ENCODE data around the gene MAPK12. TPM values are rescaled to one million over a fixed set of nuclear protein-coding genes. Genes with fewer than 3 reads are reported as not detected.
"Not testable (repeated sequence)": the region's sequence is repeated elsewhere in the genome, so short reads cannot be mapped to it uniquely, and the experiment has no call there.

The MAPK12 gene
- total RNA-seq, 2 donors from 2014 or later = 46.5 to 57.0 TPM

DNA sequence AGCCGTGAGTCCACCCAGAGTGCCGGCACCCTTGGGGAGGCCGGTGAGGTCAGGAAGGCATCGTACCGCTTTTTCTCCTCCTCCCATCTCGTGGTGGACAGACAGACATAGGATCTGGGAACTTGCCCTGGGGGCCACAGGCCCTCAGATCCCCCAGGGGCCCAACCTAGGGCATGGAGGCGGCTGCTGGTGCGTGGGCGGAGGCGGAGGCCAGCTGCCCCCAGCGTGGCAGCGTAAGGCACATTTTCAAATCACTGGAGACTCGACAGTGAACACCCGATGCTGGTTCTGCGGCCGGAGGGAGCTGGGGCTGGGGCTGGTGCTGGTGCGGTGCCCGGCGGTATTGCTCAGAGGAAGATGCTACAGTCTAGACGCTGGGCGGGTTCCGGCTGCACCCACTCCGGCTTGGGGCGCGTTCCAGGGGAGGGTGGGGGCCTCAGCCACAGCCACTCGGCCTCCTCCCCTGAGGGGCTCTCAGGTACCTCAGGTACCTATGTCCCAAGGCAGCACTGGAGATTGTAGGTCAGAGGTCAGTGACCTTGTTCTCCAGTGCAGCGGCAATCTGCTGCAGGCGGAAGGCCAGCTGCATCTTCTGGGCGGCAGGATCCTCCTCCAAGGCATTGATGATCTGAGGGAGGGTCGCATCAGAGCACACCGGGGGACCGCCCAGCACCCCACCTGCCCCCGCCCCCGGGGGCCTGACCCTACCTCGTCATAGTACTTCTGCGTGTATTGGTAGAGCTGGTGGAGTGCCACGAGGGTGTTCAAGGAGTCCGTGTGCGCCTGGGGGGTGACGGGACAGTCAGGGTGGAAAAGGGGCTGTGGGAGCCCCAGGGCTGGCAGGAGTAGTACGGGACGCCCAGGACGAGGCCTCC lies 13.9 kb upstream of the MAPK12 start:
- no peak overlapping the region for H3K4me3 ChIP-seq (ENCODE audit: low read length)
- H3K27me3 ChIP-seq (ENCODE audit: control insufficient read depth, insufficient read depth, low read length, poor library complexity, severe bottlenecking) = peaks cover 13% of the 10 kb centered on the region
- H3K36me3 ChIP-seq (ENCODE audit: control insufficient read depth, insufficient read depth, low read length) = peaks cover 15% of the 10 kb centered on the region
- no peak for DNase-seq
- H3K27me3 Mint-ChIP-seq (ENCODE audit: insufficient read depth) = peaks cover 19% of the 10 kb centered on the region
- peaks cover 7% of the 10 kb centered on the region for H3K9me3 Mint-ChIP-seq
- peaks cover 33% of the 10 kb centered on the region for H3K36me3 Mint-ChIP-seq (ENCODE audit: low read depth)
- no peak overlapping the region for H3K27ac Mint-ChIP-seq
- peaks cover 4% of the 10 kb centered on the region for H3K9me3 ChIP-seq (ENCODE audit: control insufficient read depth, low read length)
- WGBS, 2 experiments (ENCODE audit: insufficient coverage in 1 of 2, insufficient read length in 1 of 2) = 95 to 96% methylated on average over 30 to 43 of the region's 43 CpGs
- TF ChIP-seq, protein P1, sequence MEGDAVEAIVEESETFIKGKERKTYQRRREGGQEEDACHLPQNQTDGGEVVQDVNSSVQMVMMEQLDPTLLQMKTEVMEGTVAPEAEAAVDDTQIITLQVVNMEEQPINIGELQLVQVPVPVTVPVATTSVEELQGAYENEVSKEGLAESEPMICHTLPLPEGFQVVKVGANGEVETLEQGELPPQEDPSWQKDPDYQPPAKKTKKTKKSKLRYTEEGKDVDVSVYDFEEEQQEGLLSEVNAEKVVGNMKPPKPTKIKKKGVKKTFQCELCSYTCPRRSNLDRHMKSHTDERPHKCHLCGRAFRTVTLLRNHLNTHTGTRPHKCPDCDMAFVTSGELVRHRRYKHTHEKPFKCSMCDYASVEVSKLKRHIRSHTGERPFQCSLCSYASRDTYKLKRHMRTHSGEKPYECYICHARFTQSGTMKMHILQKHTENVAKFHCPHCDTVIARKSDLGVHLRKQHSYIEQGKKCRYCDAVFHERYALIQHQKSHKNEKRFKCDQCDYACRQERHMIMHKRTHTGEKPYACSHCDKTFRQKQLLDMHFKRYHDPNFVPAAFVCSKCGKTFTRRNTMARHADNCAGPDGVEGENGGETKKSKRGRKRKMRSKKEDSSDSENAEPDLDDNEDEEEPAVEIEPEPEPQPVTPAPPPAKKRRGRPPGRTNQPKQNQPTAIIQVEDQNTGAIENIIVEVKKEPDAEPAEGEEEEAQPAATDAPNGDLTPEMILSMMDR (conservative IDR thresholded peaks at IDR 0.05) = no peak
- no peak overlapping the region for H3K9ac ChIP-seq (ENCODE audit: extremely low read depth, low read length, poor library complexity, severe bottlenecking)
- no peak overlapping the region for H3K4me3 Mint-ChIP-seq
- no peaks in the 10 kb centered on the region for H3K4me1 Mint-ChIP-seq
- H3K4me1 ChIP-seq (ENCODE audit: control insufficient read depth, insufficient read depth, low read length) = peaks cover 5% of the 10 kb centered on the region
- H3K27ac ChIP-seq (ENCODE audit: low read depth, low read length) = no peak overlapping the region

DNA sequence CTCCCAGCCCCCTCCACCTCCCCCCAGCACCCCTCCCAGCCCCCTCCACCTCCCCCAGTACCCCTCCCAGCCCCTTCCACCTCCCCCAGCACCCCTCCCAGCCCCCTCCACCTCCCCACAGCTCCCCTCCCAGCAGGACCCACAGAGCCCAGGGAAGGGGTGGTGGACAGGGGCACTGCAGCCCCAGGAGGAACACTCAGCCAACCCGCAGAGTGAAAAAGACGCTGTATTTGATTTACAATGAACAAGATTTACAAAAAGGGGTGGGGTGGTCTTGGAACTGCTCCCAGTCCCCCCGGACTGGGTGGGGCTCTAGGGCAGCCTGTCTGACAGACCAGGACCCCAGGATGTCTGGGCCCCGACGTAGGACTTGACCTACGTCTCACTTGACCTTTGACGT lies 13.3 kb upstream of the MAPK12 start:
- no peak overlapping the region for H3K4me3 ChIP-seq (ENCODE audit: low read length)
- H3K27ac ChIP-seq (ENCODE audit: low read depth, low read length) = no peak overlapping the region
- peaks cover 5% of the 10 kb centered on the region for H3K4me1 ChIP-seq (ENCODE audit: control insufficient read depth, insufficient read depth, low read length)
- TF ChIP-seq, protein P1 (conservative IDR thresholded peaks at IDR 0.05) = no peak
- Mint-ChIP-seq H3K4me3 (no peak overlapping the region), H3K27ac (no peak overlapping the region), H3K27me3 (ENCODE audit: insufficient read depth) (peaks cover 20% of the 10 kb centered on the region), H3K36me3 (ENCODE audit: low read depth) (peaks cover 33% of the 10 kb centered on the region), H3K9me3 (peaks cover 7% of the 10 kb centered on the region), H3K4me1 (no peaks in the 10 kb centered on the region)
- H3K27me3 ChIP-seq (ENCODE audit: control insufficient read depth, insufficient read depth, low read length, poor library complexity, severe bottlenecking) = peaks cover 16% of the 10 kb centered on the region
- DNase-seq = no peak
- no peak overlapping the region for H3K9ac ChIP-seq (ENCODE audit: extremely low read depth, low read length, poor library complexity, severe bottlenecking)
- H3K36me3 ChIP-seq (ENCODE audit: control insufficient read depth, insufficient read depth, low read length) = peaks cover 13% of the 10 kb centered on the region
- WGBS, 2 experiments (ENCODE audit: insufficient coverage in 1 of 2, insufficient read length in 1 of 2) = 87 to 91% methylated on average over 3 to 7 of the region's 7 CpGs
- H3K9me3 ChIP-seq (ENCODE audit: control insufficient read depth, low read length) = peaks cover 4% of the 10 kb centered on the region

DNA sequence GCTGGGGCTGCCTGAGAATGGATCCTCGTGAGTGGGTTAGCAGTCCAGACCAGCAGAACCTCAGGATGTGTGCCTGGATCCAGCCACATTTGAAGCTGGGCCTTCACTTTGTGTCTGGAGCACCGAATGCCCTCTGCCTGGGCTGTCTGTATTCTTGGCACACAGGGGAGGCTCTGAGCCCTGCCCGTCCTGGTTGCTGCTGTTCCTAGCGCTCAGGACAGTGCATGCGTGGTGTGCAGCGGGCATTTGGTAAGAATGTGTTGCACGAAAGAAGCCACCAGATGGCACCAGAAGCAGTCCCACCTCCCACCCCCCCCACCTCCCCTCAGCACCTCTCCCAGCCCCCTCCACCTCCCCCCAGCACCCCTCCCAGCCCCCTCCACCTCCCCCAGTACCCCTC lies 12.8 kb upstream of the MAPK12 start:
- WGBS, 2 experiments (ENCODE audit: insufficient coverage in 1 of 2, insufficient read length in 1 of 2) = 71 to 92% methylated on average over 2 to 4 of the region's 7 CpGs
- peaks cover 33% of the 10 kb centered on the region for H3K36me3 Mint-ChIP-seq (ENCODE audit: low read depth)
- peaks cover 11% of the 10 kb centered on the region for H3K36me3 ChIP-seq (ENCODE audit: control insufficient read depth, insufficient read depth, low read length)
- no peaks in the 10 kb centered on the region for H3K4me1 Mint-ChIP-seq
- peaks cover 7% of the 10 kb centered on the region for H3K9me3 Mint-ChIP-seq
- H3K4me3 ChIP-seq (ENCODE audit: low read length) = no peak overlapping the region
- peaks cover 20% of the 10 kb centered on the region for H3K27me3 ChIP-seq (ENCODE audit: control insufficient read depth, insufficient read depth, low read length, poor library complexity, severe bottlenecking)
- TF ChIP-seq, protein P1 (conservative IDR thresholded peaks at IDR 0.05) = peak; percentile 61
- DNase-seq = peak; percentile 73
- peaks cover 24% of the 10 kb centered on the region for H3K27me3 Mint-ChIP-seq (ENCODE audit: insufficient read depth)
- peaks cover 5% of the 10 kb centered on the region for H3K4me1 ChIP-seq (ENCODE audit: control insufficient read depth, insufficient read depth, low read length)
- no peak overlapping the region for H3K9ac ChIP-seq (ENCODE audit: extremely low read depth, low read length, poor library complexity, severe bottlenecking)
- no peak overlapping the region for H3K27ac ChIP-seq (ENCODE audit: low read depth, low read length)
- no peak overlapping the region for H3K27ac Mint-ChIP-seq
- no peak overlapping the region for H3K4me3 Mint-ChIP-seq
- H3K9me3 ChIP-seq (ENCODE audit: control insufficient read depth, low read length) = peaks cover 4% of the 10 kb centered on the region

DNA sequence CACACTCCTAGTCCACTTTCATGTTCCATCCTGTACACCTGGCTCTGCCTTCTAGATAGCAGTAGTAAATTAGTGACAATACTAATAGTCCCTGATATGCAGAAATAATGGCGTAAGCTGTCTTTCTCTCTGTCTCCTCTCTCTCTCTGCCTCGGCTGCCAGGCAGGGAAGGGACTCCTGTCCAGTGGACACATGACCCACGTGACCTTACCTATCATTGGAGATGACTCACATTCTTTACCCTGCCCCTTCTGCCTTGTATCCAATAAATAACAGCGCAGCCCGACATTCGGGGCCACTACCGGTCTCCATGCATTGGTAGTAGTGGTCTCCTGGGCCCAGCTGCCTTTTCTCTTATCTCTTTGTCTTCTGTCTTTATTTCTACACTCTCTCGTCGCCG lies 12.3 kb upstream of the MAPK12 start:
- not testable (repeated sequence) for H3K4me3 Mint-ChIP-seq; H3K27ac ChIP-seq (ENCODE audit: low read depth, low read length); H3K9ac ChIP-seq (ENCODE audit: extremely low read depth, low read length, poor library complexity, severe bottlenecking); H3K4me1 Mint-ChIP-seq; H3K9me3 ChIP-seq (ENCODE audit: control insufficient read depth, low read length); H3K27ac Mint-ChIP-seq; H3K4me3 ChIP-seq (ENCODE audit: low read length); H3K4me1 ChIP-seq (ENCODE audit: control insufficient read depth, insufficient read depth, low read length); H3K9me3 Mint-ChIP-seq; DNase-seq
- H3K36me3 ChIP-seq (ENCODE audit: control insufficient read depth, insufficient read depth, low read length) = peaks cover 11% of the 10 kb centered on the region
- H3K27me3 ChIP-seq (ENCODE audit: control insufficient read depth, insufficient read depth, low read length, poor library complexity, severe bottlenecking) = peaks cover 26% of the 10 kb centered on the region
- WGBS, 2 experiments (ENCODE audit: insufficient coverage in 1 of 2, insufficient read length in 1 of 2) = 87 to 93% methylated on average over 5 to 10 of the region's 10 CpGs
- H3K27me3 Mint-ChIP-seq (ENCODE audit: insufficient read depth) = peaks cover 30% of the 10 kb centered on the region
- H3K36me3 Mint-ChIP-seq (ENCODE audit: low read depth) = peaks cover 31% of the 10 kb centered on the region
